Right lobe of liver (tissue), 6 donors: ENCODE results near the gene ESF1. TPM values are rescaled to one million over a fixed set of nuclear protein-coding genes. Genes with fewer than 3 reads are reported as not detected.

Experiments
- ATAC-seq, 4 donors: fragments of 200-7000 bp; cut with Tn5 transposase; one replicate each; pipeline ENCODE4 v1.9.1; 2020; ENCODE audit warnings: mild to moderate bottlenecking in 4 of 4, moderate library complexity in 4 of 4
- DNase-seq, 3 donors: peaks; one replicate each; pipeline ENCODE4 v3.0.0-alpha.2; 2020
- H3K27ac ChIP-seq, 3 donors: fragments of 200-600 bp; one replicate each; pipeline ENCODE4 v1.8.0; 2022
- H3K27me3 ChIP-seq, 2 donors: fragments of 200-600 bp; one replicate each; pipeline ENCODE4 v1.8.0; 2022
- H3K36me3 ChIP-seq, 4 donors: fragments of 200-600 bp; sonication (generic) in 1 of 4; one replicate each; pipeline versions ENCODE4 v1.5.1 to v1.8.0; 2017 to 2022; ENCODE audit warnings: control low read depth in 1 of 4
- H3K4me1 ChIP-seq, 4 donors: fragments of 200-600 bp; sonication (generic) in 1 of 4; one replicate each; pipeline versions ENCODE4 v1.5.1 to v1.8.0; 2017 to 2022; ENCODE audit warnings: control low read depth in 1 of 4
- H3K4me3 ChIP-seq, 3 donors: fragments of 200-600 bp; one replicate each; pipeline ENCODE4 v1.8.0; 2022
- H3K9me3 ChIP-seq, 4 donors: fragments of 200-600 bp; sonication (generic) in 1 of 4; one replicate each; pipeline versions ENCODE4 v1.5.1 to v1.8.0; 2017 to 2022; ENCODE audit warnings: control low read depth in 1 of 4
- CTCF ChIP-seq, 4 donors: fragments of 200-600 bp in 3 of 4; fragments of 450-650 bp in 1 of 4; IDR thresholded peaks; one replicate each; pipeline versions ENCODE4 v1.5.1 to v1.8.0; 2016 to 2022; ENCODE audit warnings: antibody characterized with exemption in 4 of 4, mild to moderate bottlenecking in 2 of 4
- POLR2A ChIP-seq: fragments of 450-650 bp; IDR thresholded peaks from one replicate; pipeline ENCODE4 v1.6.1; 2017; ENCODE audit warnings: antibody characterized with exemption, mild to moderate bottlenecking
- WGBS: methylation state at CpG from one replicate; pipeline ENCODE4 v1.1.6; 2018; ENCODE audit warnings: low coverage, low lambda C conversion rate; ENCODE audit not compliant: insufficient coverage; ENCODE audit errors: missing lambda C conversion rate; 5-methylcytosine and 5-hydroxymethylcytosine counted together
- intact Hi-C, 2 donors: fragments of 100-400 bp; cut with DNase I; formaldehyde crosslinking; loops; one replicate each; pipeline versions ENCODE4 v1.11.2 to v1.14.1; 2022
- total RNA-seq, 6 experiments: library from RNA; depleted of rRNA in 2 of 6; stranded (reverse); fragments of >200 nt in 2 of 6; fragmentation: NEBNext Ultra II Directional in 3 of 6; extraction: Animal tissue kit (Norgen Biotek cat#: 25700) in 3 of 6; gene quantifications; one replicate each; pipeline versions ENCODE4 v1.1.0 to v1.2.4, GENCODE V29; 2016 to 2023
- donor health status: DM: no; HTN: yes; CAD: no.
- donor health status: DM: no; HTN: no; CAD: no.
- donor health status: DM: no; HTN: no; CAD: no.
- donor health status: DM: no; HTN: yes; CAD: no.
- donor health status: DM: no; HTN: yes; CAD: no.

The ESF1 gene
- total RNA-seq, 6 experiments from 2014 or later: 4.4 to 8.9 (median 6.9) TPM

GRCh38 chr20:13676682-13677081 lies 108.0 kb downstream of the ESF1 start:
- 100% methylated on average over 2 of the region's 3 CpGs for WGBS
- DNase-seq: no peak
- no peak for TF ChIP-seq CTCF (IDR thresholded peaks at IDR 0.05)
- no peak for TF ChIP-seq POLR2A
- peaks cover 0 to 7% (median 0%) of the 10 kb centered on the region in 4 donors for H3K4me1 ChIP-seq
- no peaks in the 10 kb centered on the region for H3K9me3 ChIP-seq
- intact Hi-C loops: no loop called here
- no peak overlapping the region for H3K4me3 ChIP-seq
- H3K36me3 ChIP-seq: no peaks in the 10 kb centered on the region
- no peak overlapping the region for H3K27ac ChIP-seq
- ATAC-seq: no peak
- H3K27me3 ChIP-seq: no peaks in the 10 kb centered on the region

GRCh38 chr20:13672690-13673089 lies 112.0 kb downstream of the ESF1 start:
- Histone ChIP-seq H3K4me3 (no peak overlapping the region), H3K9me3 (no peaks in the 10 kb centered on the region), H3K27ac (no peak overlapping the region), H3K27me3 (no peaks in the 10 kb centered on the region), H3K4me1 (peaks cover 0 to 5% (median 0%) of the 10 kb centered on the region in 4 donors), H3K36me3 (no peaks in the 10 kb centered on the region)
- DNase-seq (no peak), ATAC-seq (peak in 1 of 4 donors; percentile 20)
- 21% methylated on average over 3 of the region's 3 CpGs for WGBS
- intact Hi-C loops: no loop called here
- no peak for TF ChIP-seq CTCF (IDR thresholded peaks at IDR 0.05)
- no peak for TF ChIP-seq POLR2A

GRCh38 chr20:13671916-13672378 lies 112.8 kb downstream of the ESF1 start:
- no peak overlapping the region for H3K27ac ChIP-seq
- H3K4me1 ChIP-seq: peaks cover 0 to 5% (median 0%) of the 10 kb centered on the region in 4 donors
- TF ChIP-seq CTCF (IDR thresholded peaks at IDR 0.05): no peak
- TF ChIP-seq POLR2A: no peak
- no peak overlapping the region for H3K4me3 ChIP-seq
- intact Hi-C loops: no loop called here
- no peaks in the 10 kb centered on the region for H3K27me3 ChIP-seq
- ATAC-seq (no peak), DNase-seq (no peak)
- H3K36me3 ChIP-seq: no peaks in the 10 kb centered on the region
- 0% methylated on average over 1 of the region's 1 CpG for WGBS
- H3K9me3 ChIP-seq: no peaks in the 10 kb centered on the region

- Histone ChIP-seq H3K27me3 (no peaks in the 10 kb centered on the region), H3K9me3 (no peaks in the 10 kb centered on the region), H3K4me3 (no peak overlapping the region), H3K36me3 (no peaks in the 10 kb centered on the region), H3K4me1 (peaks cover 0 to 5% (median 0%) of the 10 kb centered on the region in 4 donors), H3K27ac (no peak overlapping the region)
- 76% methylated on average over 2 of the region's 2 CpGs for WGBS
- TF ChIP-seq CTCF (IDR thresholded peaks at IDR 0.05) (no peak), POLR2A (no peak)
- DNase-seq: no peak
- intact Hi-C loops: no loop called here
- ATAC-seq: no peak
These were observed 113.2 kb downstream of the ESF1 start for GRCh38 chr20:13671512-13671911.

- intact Hi-C loops: no loop called here
- no peaks in the 10 kb centered on the region for H3K9me3 ChIP-seq
- ATAC-seq (no peak), DNase-seq (no peak)
- TF ChIP-seq CTCF (IDR thresholded peaks at IDR 0.05) (no peak), POLR2A (no peak)
- no peaks in the 10 kb centered on the region for H3K27me3 ChIP-seq
- no peak overlapping the region for H3K27ac ChIP-seq
- H3K4me1 ChIP-seq: peaks cover 0 to 5% (median 0%) of the 10 kb centered on the region in 4 donors
- H3K4me3 ChIP-seq: no peak overlapping the region
- no peaks in the 10 kb centered on the region for H3K36me3 ChIP-seq
These were observed 114.6 kb downstream of the ESF1 start for GRCh38 chr20:13670160-13670559.
